GM20000 (cell line): ENCODE results near the gene TRA2B.

Experiments
- DNase-seq: peaks from one replicate; pipeline ENCODE4 v3.0.0; 2012; ENCODE audit warnings: low spot score
- TF ChIP-seq, protein P1 (sequence below): IDR thresholded peaks from 2 replicates; pipeline ENCODE4 v1.5.1; 2012; ENCODE audit warnings: mild to moderate bottlenecking, control low read depth; ENCODE audit errors: extremely low read depth, missing control alignments

The TRA2B gene

DNA sequence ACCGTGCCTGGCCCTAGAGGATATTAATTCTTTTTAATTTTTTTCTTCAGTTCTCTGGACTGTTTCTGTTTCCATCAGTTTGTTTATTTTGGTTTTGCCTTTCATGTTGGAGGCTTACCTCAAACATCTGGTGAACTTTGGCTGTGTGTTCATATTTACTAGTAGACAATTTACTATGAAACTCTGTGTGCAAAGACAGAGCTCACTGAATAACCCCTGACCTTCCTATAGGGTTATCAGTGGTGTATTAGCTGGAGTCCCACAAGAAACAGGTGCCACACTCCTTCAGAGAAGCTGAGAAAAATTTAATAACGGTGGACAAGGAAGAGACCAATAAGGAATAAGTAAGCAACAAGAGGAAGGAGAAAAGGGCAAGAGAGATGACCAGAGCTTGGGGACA is 28.8 kb upstream of the TRA2B start:
- no peak for DNase-seq
- TF ChIP-seq, protein P1, sequence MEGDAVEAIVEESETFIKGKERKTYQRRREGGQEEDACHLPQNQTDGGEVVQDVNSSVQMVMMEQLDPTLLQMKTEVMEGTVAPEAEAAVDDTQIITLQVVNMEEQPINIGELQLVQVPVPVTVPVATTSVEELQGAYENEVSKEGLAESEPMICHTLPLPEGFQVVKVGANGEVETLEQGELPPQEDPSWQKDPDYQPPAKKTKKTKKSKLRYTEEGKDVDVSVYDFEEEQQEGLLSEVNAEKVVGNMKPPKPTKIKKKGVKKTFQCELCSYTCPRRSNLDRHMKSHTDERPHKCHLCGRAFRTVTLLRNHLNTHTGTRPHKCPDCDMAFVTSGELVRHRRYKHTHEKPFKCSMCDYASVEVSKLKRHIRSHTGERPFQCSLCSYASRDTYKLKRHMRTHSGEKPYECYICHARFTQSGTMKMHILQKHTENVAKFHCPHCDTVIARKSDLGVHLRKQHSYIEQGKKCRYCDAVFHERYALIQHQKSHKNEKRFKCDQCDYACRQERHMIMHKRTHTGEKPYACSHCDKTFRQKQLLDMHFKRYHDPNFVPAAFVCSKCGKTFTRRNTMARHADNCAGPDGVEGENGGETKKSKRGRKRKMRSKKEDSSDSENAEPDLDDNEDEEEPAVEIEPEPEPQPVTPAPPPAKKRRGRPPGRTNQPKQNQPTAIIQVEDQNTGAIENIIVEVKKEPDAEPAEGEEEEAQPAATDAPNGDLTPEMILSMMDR, result no peak

DNA sequence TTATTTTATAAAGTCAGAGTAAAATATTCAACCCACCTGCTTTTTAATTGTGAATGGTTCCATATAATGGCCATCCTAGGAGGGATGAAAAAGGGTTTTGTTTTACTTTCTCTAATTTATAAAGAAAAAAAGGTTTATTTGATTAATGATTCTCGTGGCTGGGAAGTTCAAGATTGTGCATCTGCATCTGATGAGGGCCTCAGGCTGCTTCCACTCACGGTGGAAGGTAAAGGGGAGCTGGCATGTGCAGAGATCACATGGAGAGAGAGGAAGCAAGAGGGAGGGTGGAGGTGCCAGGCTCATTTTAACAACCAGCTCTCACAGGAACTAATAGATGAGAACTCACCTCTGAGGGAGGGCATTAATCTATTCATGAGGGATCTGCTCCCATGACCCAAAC is 27.7 kb upstream of the TRA2B start:
- no peak for DNase-seq
- TF ChIP-seq, protein P1, result no peak

DNA sequence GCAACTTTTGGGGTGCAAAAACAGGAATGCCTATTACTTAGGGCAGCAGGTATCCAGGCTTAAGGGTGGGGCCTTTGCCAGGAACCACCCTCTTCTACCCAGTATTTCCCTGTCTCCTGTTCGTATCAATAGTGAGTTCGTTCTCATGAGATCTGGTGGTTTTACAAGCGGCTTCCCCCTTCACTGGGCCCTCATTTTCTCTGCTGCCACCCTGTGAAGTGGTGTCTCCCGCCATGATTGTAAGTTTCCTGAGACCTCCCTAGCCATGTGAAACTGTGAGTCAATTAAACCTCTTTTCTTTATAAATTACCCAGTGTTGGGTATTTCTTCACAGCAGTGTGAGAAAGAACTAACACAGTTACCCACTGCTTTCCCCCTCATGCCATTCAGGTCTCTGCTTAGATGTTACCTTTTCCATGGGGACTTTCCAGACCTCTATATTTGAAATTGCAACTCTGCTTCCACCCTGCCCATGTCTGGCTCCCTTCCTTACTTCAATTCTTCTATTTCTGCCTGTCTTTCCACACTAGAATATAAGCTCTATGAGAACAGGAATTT is 23.9 kb upstream of the TRA2B start:
- no peak for DNase-seq
- TF ChIP-seq, protein P1, result no peak

DNA sequence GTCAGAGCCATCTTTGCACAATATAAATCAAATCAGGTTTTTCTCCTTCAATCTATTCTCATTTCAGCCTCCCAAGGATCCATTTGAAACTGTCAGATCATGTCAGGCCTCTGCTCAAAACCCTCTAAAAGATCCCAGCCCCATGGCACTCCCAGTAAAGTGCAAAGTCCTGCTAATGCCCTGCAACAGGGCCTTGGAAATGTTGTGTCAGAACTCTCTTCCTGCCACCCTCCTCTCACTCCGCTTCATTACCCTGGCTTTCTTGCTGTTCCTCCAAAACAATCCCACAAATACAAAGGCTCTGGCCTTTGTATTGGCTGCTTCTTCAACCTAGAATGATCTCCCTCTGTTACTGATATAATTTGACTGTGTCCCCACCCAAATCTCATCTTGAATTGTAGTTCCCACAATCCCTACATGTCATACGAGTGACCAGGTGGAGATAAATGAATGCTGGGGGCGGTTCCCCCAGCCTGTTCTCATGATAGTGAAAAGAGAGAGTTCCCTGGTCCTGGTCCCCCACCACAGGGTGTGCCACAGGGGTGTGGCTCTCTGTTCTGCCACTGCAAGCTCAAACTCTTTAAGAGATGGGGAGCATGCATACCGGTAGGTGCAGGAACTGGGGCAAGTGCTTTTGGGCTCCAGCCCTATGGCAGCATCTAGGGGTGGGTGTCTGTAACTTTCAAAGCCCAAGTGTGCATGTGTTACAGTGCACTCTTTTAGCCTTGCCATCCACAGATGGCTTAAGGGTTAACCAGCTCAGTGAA is 22.9 kb upstream of the TRA2B start:
- TF ChIP-seq, protein P1, result no peak

DNA sequence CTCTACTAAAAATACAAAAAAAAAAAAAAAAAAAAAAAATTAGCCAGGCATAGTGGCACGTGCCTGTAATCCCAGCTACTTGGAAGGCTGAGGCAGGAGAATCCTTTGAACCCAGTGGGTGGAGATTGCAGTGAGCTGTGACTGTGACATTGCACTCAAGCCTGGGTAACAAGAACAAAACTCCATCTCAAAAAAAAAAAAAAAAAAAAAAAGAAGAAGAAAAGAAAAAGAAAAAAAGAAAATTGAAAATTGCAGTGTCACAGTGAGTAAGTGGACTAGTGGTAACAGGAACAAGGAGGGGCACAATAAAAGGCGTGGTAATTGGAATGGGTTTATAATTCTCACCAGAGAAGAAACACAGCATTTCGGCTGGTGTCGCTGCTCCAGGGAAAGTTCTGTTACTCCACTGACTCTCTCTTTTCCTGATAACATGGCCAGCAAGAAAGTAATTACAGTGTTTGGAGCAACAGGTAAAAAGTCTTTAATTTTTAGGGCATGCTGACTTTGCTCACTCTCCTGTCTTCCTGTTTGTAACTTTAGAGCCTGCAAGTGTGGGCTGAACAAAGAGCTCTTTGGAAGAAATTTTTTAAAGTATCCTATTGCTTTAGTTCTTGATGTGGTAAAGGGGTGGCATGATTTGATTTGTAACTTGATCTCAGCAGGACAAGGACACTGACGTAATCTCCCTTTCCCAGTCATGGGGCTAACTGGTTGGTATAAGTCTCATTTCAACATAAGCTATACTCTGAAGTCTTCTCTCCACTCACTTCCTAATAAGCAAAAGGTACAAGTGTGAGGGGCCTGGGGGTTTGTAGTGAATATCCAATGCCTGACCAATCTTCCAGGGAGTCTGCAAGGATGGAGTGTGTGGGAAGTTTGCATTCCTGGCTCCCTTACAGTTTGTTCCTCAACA is 22.1 kb upstream of the TRA2B start:
- DNase-seq, result no peak
- TF ChIP-seq, protein P1, result no peak

More for the DNA sequence above, 22.9 kb upstream of the TRA2B start:
- no peak for DNase-seq

DNA sequence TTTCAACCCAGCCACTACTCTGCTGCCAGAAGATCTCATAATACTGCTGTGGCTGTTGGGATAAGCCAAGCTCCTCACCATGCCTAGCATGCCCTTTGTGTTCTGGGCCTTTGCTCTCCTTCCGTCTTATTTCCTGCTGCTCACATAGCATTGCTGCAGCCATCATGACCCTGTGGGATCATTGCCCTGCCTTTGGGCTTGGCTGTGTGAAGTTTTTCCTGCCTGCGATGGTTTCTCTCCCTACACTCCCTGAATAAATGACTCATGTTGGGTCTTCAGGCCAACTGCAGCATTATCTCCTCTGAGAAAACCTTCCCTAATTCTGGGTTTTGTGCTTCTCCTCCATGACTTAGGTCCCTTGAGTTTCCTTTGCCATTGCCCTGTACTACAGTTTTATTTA is 20.8 kb upstream of the TRA2B start:
- TF ChIP-seq, protein P1, result no peak
- DNase-seq, result no peak

DNA sequence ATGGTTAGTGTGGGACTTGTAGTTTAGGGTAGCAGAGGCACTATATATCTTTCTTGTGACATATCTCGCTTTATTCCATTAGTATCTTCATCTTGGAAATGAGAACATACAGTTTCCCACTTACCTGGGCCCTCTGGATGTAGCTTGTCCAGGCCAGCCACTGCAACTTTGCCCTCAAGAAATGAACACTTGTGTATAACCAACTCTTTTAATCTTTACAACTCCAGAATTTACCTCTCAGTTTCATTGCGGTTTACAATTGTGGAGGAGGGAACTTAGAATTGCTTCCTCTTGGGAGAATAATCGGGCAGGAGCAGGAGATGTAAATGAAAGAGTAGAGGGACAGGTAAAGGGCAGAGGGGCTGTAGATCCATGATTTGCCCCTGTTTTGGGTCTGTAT is 18.4 kb upstream of the TRA2B start:
- DNase-seq, result no peak
- TF ChIP-seq, protein P1, result no peak
